Anterior cingulate cortex (tissue), 58 donors: ENCODE results near the gene ZNF516.
A peak's percentile ranks its signal among the peaks of the same experiment; 100 is the strongest.

Experiments used
- DNase-seq, 58 donors: peaks; one replicate each; lab custom pipeline; 2025; lab: John Stamatoyannopoulos, UW

The ZNF516 gene

GRCh38 chr18:76429262-76430126 lies 65.5 kb downstream of the ZNF516 start:
- DNase-seq: peak in 2 of 58 donors; percentile 3 to 61

GRCh38 chr18:76428396-76429261 lies 66.4 kb downstream of the ZNF516 start:
- no peak for DNase-seq

- DNase-seq: peak in 3 of 58 donors; percentile 17 to 30 (median 20)
Measured at GRCh38 chr18:76426737-76427305, 68.2 kb downstream of the ZNF516 start.

GRCh38 chr18:76425146-76426131 lies 69.6 kb downstream of the ZNF516 start:
- DNase-seq: no peak

- no peak for DNase-seq
Measured at GRCh38 chr18:76422838-76423237, 72.2 kb downstream of the ZNF516 start.

GRCh38 chr18:76422121-76422520 lies 72.9 kb downstream of the ZNF516 start:
- no peak for DNase-seq

GRCh38 chr18:76421685-76422078 lies 73.4 kb downstream of the ZNF516 start:
- DNase-seq: no peak

GRCh38 chr18:76420898-76421684 lies 74.0 kb downstream of the ZNF516 start:
- no peak for DNase-seq

GRCh38 chr18:76419811-76420210 lies 75.2 kb downstream of the ZNF516 start:
- DNase-seq: no peak

- no peak for DNase-seq
Measured at GRCh38 chr18:76416911-76417310, 78.1 kb downstream of the ZNF516 start.

GRCh38 chr18:76414936-76415621 lies 80.0 kb downstream of the ZNF516 start:
- no peak for DNase-seq

- DNase-seq: no peak
Measured at GRCh38 chr18:76412818-76413565, 82.0 kb downstream of the ZNF516 start.

GRCh38 chr18:76412010-76412817 lies 82.8 kb downstream of the ZNF516 start:
- no peak for DNase-seq

GRCh38 chr18:76410660-76411417 lies 84.2 kb downstream of the ZNF516 start:
- no peak for DNase-seq

GRCh38 chr18:76410033-76410432 lies 85.0 kb downstream of the ZNF516 start:
- no peak for DNase-seq

GRCh38 chr18:76408480-76409067 lies 86.5 kb downstream of the ZNF516 start:
- no peak for DNase-seq
